H9 (cell line): ENCODE data around the gene CDC45. TPM values are rescaled to one million over a fixed set of nuclear protein-coding genes. Genes with fewer than 3 reads are reported as not detected.
A peak's percentile ranks its signal among the peaks of the same experiment; 100 is the strongest.

Source experiments
- DNase-seq: peaks from one replicate; pipeline ENCODE4 v3.0.0-alpha.2; 2017
- H2AFZ ChIP-seq: one replicate; pipeline ENCODE4 v1.6.1; 2013; ENCODE audit warnings: mild to moderate bottlenecking, low read length, control low read depth, moderate library complexity
- H2AK5ac ChIP-seq: 2 replicates; pipeline ENCODE4 v1.6.1; 2013; ENCODE audit warnings: low read length, control low read depth, mixed read lengths; ENCODE audit not compliant: insufficient read length
- H2BK120ac ChIP-seq: one replicate; pipeline ENCODE4 v1.6.1; 2013; ENCODE audit warnings: low read depth, mild to moderate bottlenecking, low read length, control low read depth, inconsistent platforms; ENCODE audit not compliant: poor library complexity, severe bottlenecking
- H2BK12ac ChIP-seq: 2 replicates; pipeline ENCODE4 v1.6.1; 2013; ENCODE audit warnings: low read length, control low read depth, mixed read lengths, low read depth; ENCODE audit not compliant: insufficient read length
- H2BK15ac ChIP-seq: 2 replicates; pipeline ENCODE4 v1.6.1; 2013; ENCODE audit warnings: low read depth, low read length, control low read depth
- H2BK20ac ChIP-seq: one replicate; pipeline ENCODE4 v1.6.1; 2013; ENCODE audit warnings: low read depth, mild to moderate bottlenecking, low read length, control low read depth, inconsistent platforms; ENCODE audit not compliant: poor library complexity, severe bottlenecking
- H2BK5ac ChIP-seq: 2 replicates; pipeline ENCODE4 v1.6.1; 2013; ENCODE audit warnings: low read length, control low read depth, mixed read lengths; ENCODE audit not compliant: insufficient read length
- H3K14ac ChIP-seq: 2 replicates; pipeline ENCODE4 v1.6.1; 2013; ENCODE audit warnings: low read length, control low read depth; ENCODE audit not compliant: insufficient read depth
- H3K18ac ChIP-seq: 2 replicates; pipeline ENCODE4 v1.6.1; 2013; ENCODE audit warnings: low read depth, mild to moderate bottlenecking, mixed read lengths, low read length, control low read depth; ENCODE audit not compliant: insufficient read length
- H3K23ac ChIP-seq: 2 replicates; pipeline ENCODE4 v1.6.1; 2013; ENCODE audit warnings: low read length, control low read depth, mixed read lengths, low read depth; ENCODE audit not compliant: insufficient read length
- H3K23me2 ChIP-seq: 2 replicates; pipeline ENCODE4 v1.6.1; 2013; ENCODE audit warnings: low read depth, mild to moderate bottlenecking, mixed read lengths, low read length, control low read depth; ENCODE audit not compliant: insufficient read length, poor library complexity, severe bottlenecking
- H3K27ac ChIP-seq: 2 replicates; pipeline ENCODE4 v1.5.1; 2013; ENCODE audit warnings: low read length, control low read depth, mixed read lengths, low read depth; ENCODE audit not compliant: insufficient read length
- H3K27me3 ChIP-seq: 2 replicates; pipeline ENCODE4 v1.6.1; 2013; ENCODE audit warnings: low read length, control low read depth, inconsistent platforms; ENCODE audit not compliant: insufficient read depth
- H3K4ac ChIP-seq: 2 replicates; pipeline ENCODE4 v1.6.1; 2013; ENCODE audit warnings: low read depth, mild to moderate bottlenecking, control low read depth, inconsistent platforms, low read length, moderate library complexity
- H3K4me1 ChIP-seq: 2 replicates; pipeline ENCODE4 v1.6.1; 2013; ENCODE audit warnings: low read length, control low read depth, inconsistent platforms; ENCODE audit not compliant: insufficient read depth
- H3K4me2 ChIP-seq: 2 replicates; pipeline ENCODE4 v1.6.1; 2013; ENCODE audit warnings: low read length, control low read depth, mixed read lengths; ENCODE audit not compliant: insufficient read length, insufficient read depth
- H3K56ac ChIP-seq: 2 replicates; pipeline ENCODE4 v1.6.1; 2013; ENCODE audit warnings: low read depth, mild to moderate bottlenecking, mixed read lengths, low read length, control low read depth; ENCODE audit not compliant: insufficient read length
- H3K79me1 ChIP-seq: 2 replicates; pipeline ENCODE4 v1.6.1; 2013; ENCODE audit warnings: low read depth, mild to moderate bottlenecking, moderate library complexity, low read length, control low read depth, inconsistent platforms; ENCODE audit not compliant: insufficient read depth, poor library complexity, severe bottlenecking
- H3K79me2 ChIP-seq: 2 replicates; pipeline ENCODE4 v1.6.1; 2013; ENCODE audit warnings: low read length, control low read depth, inconsistent platforms; ENCODE audit not compliant: insufficient read depth
- H3K9ac ChIP-seq: 2 replicates; pipeline ENCODE4 v1.6.1; 2013; ENCODE audit warnings: low read length, control low read depth, mixed read lengths; ENCODE audit not compliant: insufficient read length; ENCODE audit errors: extremely low read depth
- H3K9me3 ChIP-seq: one replicate; pipeline ENCODE4 v1.6.1; 2013; ENCODE audit warnings: low read depth, low read length, inconsistent platforms; ENCODE audit not compliant: control insufficient read depth
- H3T11ph ChIP-seq: one replicate; pipeline ENCODE4 v1.6.1; 2013; ENCODE audit warnings: mild to moderate bottlenecking, low read length, control low read depth, inconsistent platforms
- H4K20me1 ChIP-seq: one replicate; pipeline ENCODE4 v1.6.1; 2013; ENCODE audit not compliant: control insufficient read depth, insufficient read length, insufficient read depth
- H4K5ac ChIP-seq: 2 replicates; pipeline ENCODE4 v1.6.1; 2013; ENCODE audit warnings: low read depth, mild to moderate bottlenecking, mixed read lengths, low read length, control low read depth; ENCODE audit not compliant: insufficient read length
- H4K8ac ChIP-seq: replicated peaks from 2 replicates; pipeline ENCODE4 v1.6.1; 2013; ENCODE audit warnings: low read length, control low read depth, mixed read lengths, low read depth; ENCODE audit not compliant: insufficient read length
- H4K91ac ChIP-seq: 2 replicates; pipeline ENCODE4 v1.6.1; 2013; ENCODE audit warnings: low read depth, mild to moderate bottlenecking, moderate library complexity, mixed read lengths, low read length, control low read depth; ENCODE audit not compliant: insufficient read length
- H3K27ac Mint-ChIP-seq, 3 experiments: 2 replicates in 2 of 3; 3 replicates in 1 of 3; pipeline ENCODE4 v1.8.0; 2020 to 2021; ENCODE audit warnings: mixed read lengths in 3 of 3, mild to moderate bottlenecking in 1 of 3, moderate library complexity in 1 of 3
- H3K27me3 Mint-ChIP-seq: 2 replicates; pipeline ENCODE4 v1.8.0; 2021; ENCODE audit warnings: low read depth, mild to moderate bottlenecking, moderate library complexity, mixed read lengths
- H3K36me3 Mint-ChIP-seq, 3 experiments: 2 replicates in 2 of 3; 3 replicates in 1 of 3; pipeline ENCODE4 v1.8.0; 2020 to 2021; ENCODE audit warnings: low read depth in 3 of 3, mixed read lengths in 3 of 3; ENCODE audit not compliant: insufficient read depth in 1 of 3
- H3K4me1 Mint-ChIP-seq, 2 experiments: 2 replicates each; pipeline ENCODE4 v1.8.0; 2020; ENCODE audit warnings: mixed read lengths in 2 of 2
- H3K4me3 Mint-ChIP-seq, 2 experiments: 2 replicates in 1 of 2; 3 replicates in 1 of 2; pipeline ENCODE4 v1.8.0; 2020 to 2021; ENCODE audit warnings: mild to moderate bottlenecking in 2 of 2, mixed read lengths in 2 of 2, moderate library complexity in 1 of 2
- H3K9me3 Mint-ChIP-seq, 2 experiments: 2 replicates in 1 of 2; 3 replicates in 1 of 2; pipeline ENCODE4 v1.8.0; 2020; ENCODE audit warnings: mild to moderate bottlenecking in 2 of 2, mixed read lengths in 2 of 2, moderate library complexity in 1 of 2
- CTCF ChIP-seq: fragments of 200-600 bp; sonication (generic); conservative IDR thresholded peaks from 3 replicates; pipeline ENCODE4 v1.8.0; 2021; ENCODE audit warnings: antibody characterized with exemption, mild to moderate bottlenecking
- WGBS: extraction: QIAGEN DNeasy Blood & Tissue Kit; methylation state at CpG from one replicate; pipeline ENCODE4 v1.1.7; 2013; ENCODE audit warnings: missing lambda C conversion rate, low lambda C conversion rate, mixed read lengths; ENCODE audit not compliant: insufficient read length; ENCODE audit errors: extremely low coverage; 5-methylcytosine and 5-hydroxymethylcytosine counted together
- total RNA-seq: library from RNA; stranded (reverse); gene quantifications from 2 replicates; pipeline ENCODE4 v1.2.1, GENCODE V29; 2021

Gene CDC45
- total RNA-seq, 1 experiment from 2014 or later: 35.7 TPM

- no peak overlapping the region for H3K18ac ChIP-seq
- H3K14ac ChIP-seq: no peak overlapping the region
- TF ChIP-seq CTCF: no peak
- no peak overlapping the region for H4K91ac ChIP-seq
- no peak overlapping the region for H3K27ac ChIP-seq
- peaks cover 20% of the 10 kb centered on the region; the same call in 1 of the 2 replicates for H3K79me2 ChIP-seq
- no peaks in the 10 kb centered on the region for H3K27me3 ChIP-seq
- no peak overlapping the region for H2AK5ac ChIP-seq
- H2BK5ac ChIP-seq: no peak overlapping the region
- Mint-ChIP-seq H3K36me3 (peaks cover 22 to 41% (median 33%) of the 10 kb centered on the region in 3 experiments), H3K27ac (peak overlapping the region in 1 of 3 experiments; percentile 63; a peak in 1 of 7 replicates), H3K4me1 (peaks cover 20% of the 10 kb centered on the region in 2 experiments), H3K4me3 (no peak overlapping the region), H3K9me3 (no peaks in the 10 kb centered on the region), H3K27me3 (no peaks in the 10 kb centered on the region; the same call in 1 of the 2 replicates)
- H3K56ac ChIP-seq: no peak overlapping the region
- no peak overlapping the region for H4K5ac ChIP-seq
- H3K9ac ChIP-seq: no peak overlapping the region
- H3K4ac ChIP-seq: no peak overlapping the region
- H3K9me3 ChIP-seq: no peaks in the 10 kb centered on the region
- H2BK12ac ChIP-seq: no peak overlapping the region
- no peaks in the 10 kb centered on the region for H4K20me1 ChIP-seq
- H4K8ac ChIP-seq: no peak overlapping the region
- H3T11ph ChIP-seq: no peak overlapping the region
- H2BK15ac ChIP-seq: no peak overlapping the region
- no CpG with 5 or more reads among the region's 3 CpGs for whole genome bisulfite sequencing
- H3K4me2 ChIP-seq: no peak overlapping the region
- H3K79me1 ChIP-seq: peaks cover 3% of the 10 kb centered on the region
- no peak overlapping the region for H2BK120ac ChIP-seq
- no peak overlapping the region for H2AFZ ChIP-seq
- peaks cover 3% of the 10 kb centered on the region for H3K4me1 ChIP-seq
- H3K23ac ChIP-seq: no peak overlapping the region
- H2BK20ac ChIP-seq: no peak overlapping the region
- H3K23me2 ChIP-seq: peaks cover 13% of the 10 kb centered on the region
- DNase-seq: no peak
These were observed 3.7 kb upstream of the CDC45 start for GRCh38 chr22:19476023-19476422.
